ENCODE results near the gene ANTXR1. TPM values are rescaled to one million over a fixed set of nuclear protein-coding genes. Genes with fewer than 3 reads are reported as not detected.

The ANTXR1 gene
- total RNA-seq, 1 experiment from 2014 or later = 25.7 TPM

DNA sequence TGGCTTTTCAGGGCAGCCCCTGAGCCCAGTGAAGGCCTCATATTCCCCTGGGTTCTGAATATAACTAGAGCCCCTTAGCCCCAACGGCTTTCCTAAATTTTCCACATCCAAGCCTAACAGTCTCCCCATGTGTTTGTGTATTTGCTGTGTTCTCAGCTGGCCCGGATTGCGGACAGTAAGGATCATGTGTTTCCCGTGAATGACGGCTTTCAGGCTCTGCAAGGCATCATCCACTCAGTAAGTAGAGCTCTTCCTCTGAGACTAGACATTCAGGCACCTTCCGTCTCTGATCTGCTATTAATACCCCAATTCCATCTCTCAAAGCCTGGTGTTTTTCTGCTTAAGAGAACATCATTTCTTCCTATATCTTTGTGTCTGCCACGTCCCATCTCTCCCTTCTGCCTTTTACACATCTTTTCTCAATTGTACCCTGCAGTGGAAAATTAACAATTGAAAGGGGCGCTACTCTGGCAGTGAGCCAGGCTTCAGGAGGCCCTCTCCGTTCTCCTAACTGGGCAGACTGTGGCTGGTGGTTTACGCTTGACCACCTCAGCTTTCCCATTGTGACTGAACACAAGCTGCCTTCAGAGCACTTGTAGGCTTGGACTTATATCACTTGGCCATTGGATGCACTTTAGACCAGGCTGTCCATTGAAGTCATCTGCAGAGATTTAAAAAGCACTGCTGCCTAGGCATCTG, 64.4 kb downstream of the ANTXR1 start:
- no peak for TF ChIP-seq RAD21 (IDR thresholded peaks at IDR 0.05; ENCODE audit: low read depth)
- TF ChIP-seq CEBPB (IDR thresholded peaks at IDR 0.05; ENCODE audit: low read depth) = no peak
- TF ChIP-seq SIN3A (IDR thresholded peaks at IDR 0.05; ENCODE audit: low read depth) = no peak
- Histone ChIP-seq H3K4me2 (ENCODE audit: low read length) (no peak overlapping the region), H3K27me3 (ENCODE audit: insufficient read depth, low read length) (no peaks in the 10 kb centered on the region), H3K9ac (ENCODE audit: low read length) (no peak overlapping the region), H3K36me3 (ENCODE audit: control insufficient read depth in 1 of 2, insufficient read depth in 2 of 2, low read length in 2 of 2) (0 out of 4 replicates have a peak, but pooled peaks cover 0 to 3% of the 10 kb centered on the region in 2 experiments), H3K4me1 (ENCODE audit: control insufficient read depth in 1 of 2, insufficient read depth in 2 of 2, low read length in 2 of 2) (peaks cover 3 to 11% of the 10 kb centered on the region in 2 experiments; a peak in 2 of 4 replicates), H3K79me2 (ENCODE audit: insufficient read depth, low read length) (no peaks in the 10 kb centered on the region), H3K4me3 (replicated peaks in 1 of 2; ENCODE audit: low read depth in 1 of 2, low read length in 2 of 2) (no peak overlapping the region), H4K20me1 (ENCODE audit: insufficient read depth) (no peaks in the 10 kb centered on the region), H3K9me2 (ENCODE audit: insufficient read depth) (no peaks in the 10 kb centered on the region), H3K27ac (ENCODE audit: low read depth, low read length) (no peak overlapping the region), H3K9me3 (ENCODE audit: control insufficient read depth in 1 of 2, insufficient read depth in 1 of 2, low read depth in 1 of 2, low read length in 2 of 2) (no peaks in the 10 kb centered on the region), H2AFZ (ENCODE audit: low read depth, low read length, poor library complexity, severe bottlenecking) (no peak overlapping the region)
- no TSS peak for BruUV-seq (replicated peaks)
- ChIA-PET POLR2A (no interaction called here), CTCF (no interaction called here), RAD21 (ENCODE audit: low non-redundant PET in 1 of 2, low total read pairs in 2 of 2, uncharacterized antibody in 2 of 2, unreplicated experiment in 2 of 2) (no interaction called here)
- ATAC-seq (no peak), DNase-seq (ENCODE audit: low read depth, low spot score) (no peak)
- intact Hi-C loops (cut with micrococcal nuclease) = no loop called here

GRCh38 chr2:69080071-69080470, 67.1 kb downstream of the ANTXR1 start:
- DNase-seq (ENCODE audit: low read depth, low spot score) = no peak
- no TSS peak for BruUV-seq (replicated peaks)
- no peaks in the 10 kb centered on the region for H3K9me3 ChIP-seq (ENCODE audit: control insufficient read depth in 1 of 2, insufficient read depth in 1 of 2, low read depth in 1 of 2, low read length in 2 of 2)
- no peak overlapping the region for H3K27ac ChIP-seq (ENCODE audit: low read depth, low read length)
- ATAC-seq = no peak
- CTCF ChIA-PET = no interaction called here
- intact Hi-C loops (cut with micrococcal nuclease) = no loop called here
- H3K9me2 ChIP-seq (ENCODE audit: insufficient read depth) = no peaks in the 10 kb centered on the region
- no peaks in the 10 kb centered on the region for H3K79me2 ChIP-seq (ENCODE audit: insufficient read depth, low read length)
- POLR2A ChIA-PET = interaction anchor here (1.2 kb wide), 1 partner anchor 9 kb away, joined by 3 read pairs; no protein-coding TSS in a partner anchor
- H4K20me1 ChIP-seq (ENCODE audit: insufficient read depth) = no peaks in the 10 kb centered on the region
- peaks cover 5 to 6% of the 10 kb centered on the region in 2 experiments; a peak in 2 of 4 replicates for H3K4me1 ChIP-seq (ENCODE audit: control insufficient read depth in 1 of 2, insufficient read depth in 2 of 2, low read length in 2 of 2)
- H3K4me3 ChIP-seq (replicated peaks in 1 of 2; ENCODE audit: low read depth in 1 of 2, low read length in 2 of 2) = no peak overlapping the region
- no peak overlapping the region for H3K4me2 ChIP-seq (ENCODE audit: low read length)
- H3K9ac ChIP-seq (ENCODE audit: low read length) = no peak overlapping the region
- no peak for TF ChIP-seq ZBTB33 (IDR thresholded peaks at IDR 0.05; ENCODE audit: extremely low read depth, insufficient replicate concordance, low read length)
- H3K27me3 ChIP-seq (ENCODE audit: insufficient read depth, low read length) = no peaks in the 10 kb centered on the region
- H2AFZ ChIP-seq (ENCODE audit: low read depth, low read length, poor library complexity, severe bottlenecking) = no peak overlapping the region
- H3K36me3 ChIP-seq (ENCODE audit: control insufficient read depth in 1 of 2, insufficient read depth in 2 of 2, low read length in 2 of 2) = 0 out of 4 replicates have a peak, but pooled peaks cover 0 to 3% of the 10 kb centered on the region in 2 experiments
- RAD21 ChIA-PET (ENCODE audit: low non-redundant PET in 1 of 2, low total read pairs in 2 of 2, uncharacterized antibody in 2 of 2, unreplicated experiment in 2 of 2) = no interaction called here

Data from HCT116 (cell line).